Activated T-cell treated with anti-CD3 and anti-CD28 coated beads for 24 hours (primary cell): ENCODE data around the gene FHL2.

Experiments used
- DNase-seq: peaks from one replicate; pipeline ENCODE4 v3.0.0-alpha.2; 2020; ENCODE audit warnings: low read depth

The FHL2 gene

DNA sequence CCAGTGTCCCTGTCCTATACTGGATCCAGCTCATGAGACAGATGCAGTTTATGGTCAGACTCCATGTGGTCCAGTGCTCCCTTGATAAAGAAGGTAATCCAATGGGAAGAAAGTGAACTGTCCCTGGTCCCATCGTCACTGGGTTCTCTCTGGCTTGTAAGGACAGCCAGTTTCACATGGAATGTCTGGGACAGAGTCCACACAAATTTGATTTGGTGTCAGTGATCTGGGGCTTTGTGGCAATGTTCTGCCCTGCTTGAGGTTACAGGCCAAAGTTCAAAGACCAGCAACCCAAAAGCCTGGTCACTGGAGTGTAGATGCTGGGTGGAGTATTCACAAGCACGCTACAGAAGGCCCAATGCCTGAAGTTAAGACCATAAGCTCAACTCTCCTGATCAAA, 22.2 kb upstream of the FHL2 start:
- DNase-seq, result no peak

DNA sequence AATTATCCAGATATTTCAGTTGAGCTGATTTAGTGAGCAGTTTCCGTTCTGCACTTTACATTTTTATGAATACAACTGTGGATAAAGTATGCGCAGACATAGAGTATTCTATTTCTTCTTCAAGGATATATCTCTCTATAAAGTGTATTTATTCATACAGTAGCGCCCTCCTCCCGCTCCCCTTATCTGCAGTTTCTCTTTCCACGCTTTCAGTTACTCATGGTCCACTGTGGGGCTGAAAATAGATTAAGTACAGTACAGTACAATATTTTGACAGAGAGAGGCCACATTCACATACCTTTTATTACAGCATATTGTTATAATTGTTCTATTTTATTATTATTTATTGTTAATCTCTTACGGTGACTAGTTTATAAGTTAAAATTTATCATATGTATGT, 19.7 kb upstream of the FHL2 start:
- no peak for DNase-seq

DNA sequence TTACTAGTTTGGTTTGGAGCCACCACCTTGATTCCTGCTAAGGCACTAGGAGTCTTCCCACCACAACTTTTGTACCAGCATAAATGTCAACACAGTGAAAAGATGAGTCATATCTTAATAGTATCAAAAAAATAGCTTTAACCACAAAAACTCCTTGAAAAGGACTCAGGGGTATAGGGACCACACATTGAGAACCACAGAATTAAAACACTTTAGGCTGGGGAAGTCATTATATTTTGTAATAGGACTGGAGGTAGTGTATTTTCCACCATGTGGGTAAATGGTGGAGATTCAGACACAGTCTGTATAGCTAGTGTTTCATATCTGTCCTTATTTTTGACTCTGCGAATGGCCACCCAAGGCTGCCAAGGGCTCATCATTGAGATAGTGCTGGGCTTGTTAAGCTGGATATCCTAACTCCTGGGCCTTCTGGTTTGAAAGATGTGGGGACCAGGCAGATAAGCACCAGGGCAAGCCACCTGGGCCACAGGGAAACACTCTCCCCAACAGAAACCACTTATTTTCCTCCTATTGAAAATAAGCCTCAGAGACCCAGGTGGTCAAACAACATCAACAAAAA, 19.1 kb upstream of the FHL2 start:
- no peak for DNase-seq

DNA sequence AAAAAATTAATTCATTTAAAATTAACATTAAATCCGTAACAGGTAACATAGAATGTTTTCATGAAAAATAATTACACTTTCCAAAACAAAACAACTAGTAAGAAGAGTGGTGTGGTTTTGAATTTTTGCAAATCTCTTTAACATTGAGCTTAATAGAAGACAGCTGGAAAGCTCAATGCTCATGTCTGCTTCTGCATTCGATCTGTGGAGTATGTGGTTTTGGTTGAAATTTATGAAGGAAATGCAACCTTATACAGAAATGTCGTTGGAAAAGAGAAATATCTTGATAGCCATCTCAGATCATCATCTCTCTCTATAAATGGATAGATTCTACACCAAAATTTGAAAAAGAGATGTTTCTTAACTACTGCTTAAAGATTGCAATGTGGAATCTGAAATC, 17.3 kb upstream of the FHL2 start:
- DNase-seq, result no peak

DNA sequence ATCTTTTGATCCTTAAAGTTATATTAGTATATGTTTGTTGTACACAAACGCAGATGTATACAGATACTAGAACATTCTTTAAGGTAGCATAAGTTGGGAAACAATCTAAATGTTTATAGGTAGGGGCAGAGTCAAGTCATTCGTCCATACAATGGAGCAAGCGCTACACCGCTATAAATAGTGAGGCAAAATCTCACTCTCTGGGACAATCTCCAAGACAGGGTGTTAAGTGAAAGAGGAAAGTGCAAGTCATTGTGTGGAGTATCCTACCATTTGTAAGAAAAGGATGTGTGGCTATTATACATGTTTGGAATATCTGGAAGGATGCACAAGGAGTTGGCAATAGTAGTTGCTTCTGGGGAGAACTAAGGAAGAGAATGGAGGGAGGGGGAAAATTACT, 16.2 kb upstream of the FHL2 start:
- no peak for DNase-seq

DNA sequence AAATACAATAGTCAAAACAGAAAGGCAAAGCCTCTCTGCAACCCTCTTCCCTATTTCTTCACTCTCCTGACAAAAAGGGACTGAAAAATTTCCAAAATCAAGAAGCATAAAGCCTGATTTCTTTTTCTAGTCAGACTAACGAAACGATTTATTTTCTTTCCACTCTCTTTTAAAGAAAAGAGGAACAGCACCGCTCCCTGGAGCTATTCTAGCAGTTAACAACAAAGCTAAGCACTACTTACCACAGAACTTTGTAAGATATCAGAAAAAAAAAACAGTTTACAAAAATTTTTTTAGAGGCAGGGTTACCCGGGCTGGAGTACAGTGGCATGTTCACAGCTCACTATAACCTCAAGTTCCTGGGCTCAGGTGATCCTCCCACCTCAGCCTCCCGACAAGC, 14.4 kb upstream of the FHL2 start:
- no peak for DNase-seq

DNA sequence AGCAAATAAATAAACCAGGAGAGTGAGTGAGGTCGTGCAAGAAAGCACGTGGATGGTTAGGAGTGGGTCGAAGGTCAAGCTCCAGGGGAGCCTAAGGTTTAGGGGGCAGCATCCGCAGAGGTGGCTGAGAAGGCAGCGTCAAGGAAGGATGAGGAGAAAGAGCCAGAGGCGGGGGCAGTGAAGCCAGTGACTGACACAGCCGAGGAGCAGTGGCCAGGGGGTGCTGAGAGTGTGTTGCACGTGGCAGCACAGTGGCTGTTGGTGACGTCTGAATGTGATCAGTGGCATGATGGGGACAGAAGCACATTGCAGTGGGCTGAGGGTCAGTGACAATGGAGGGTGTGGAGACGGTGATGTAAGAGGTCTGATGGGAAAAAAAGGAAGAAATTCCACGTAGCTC, 13.7 kb upstream of the FHL2 start:
- DNase-seq, result no peak

DNA sequence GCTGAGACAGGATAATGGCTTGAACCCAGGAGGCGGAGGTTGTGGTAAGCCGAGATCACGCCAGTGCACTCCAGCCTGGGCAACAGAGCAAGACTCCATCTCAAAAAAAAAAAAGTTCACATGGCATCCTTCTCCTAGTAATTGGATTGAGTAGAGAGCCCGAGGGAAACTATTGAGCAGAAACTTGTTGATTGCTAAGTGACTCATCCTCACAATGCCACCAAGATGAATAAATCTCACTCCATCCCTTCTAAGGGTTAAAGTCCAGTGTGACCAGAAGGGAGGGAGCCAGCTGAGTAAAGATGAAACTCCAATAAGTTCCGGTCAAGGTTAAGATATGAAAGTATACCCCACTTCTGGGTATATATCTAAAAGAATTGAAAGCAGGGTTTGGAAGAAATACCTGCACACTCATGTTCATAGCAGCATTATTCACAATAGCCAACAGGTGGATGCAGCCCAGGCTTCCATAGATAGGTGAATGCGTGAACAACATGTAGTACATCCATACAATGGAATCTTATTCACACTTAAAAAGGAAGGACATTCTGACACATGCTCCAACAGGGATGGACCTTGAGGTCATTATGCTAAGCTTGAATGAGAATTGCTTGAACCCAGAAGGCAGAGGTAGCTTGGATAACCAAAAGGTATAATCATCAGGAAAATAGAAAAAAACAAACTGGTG, 13.0 kb upstream of the FHL2 start:
- DNase-seq, result no peak

DNA sequence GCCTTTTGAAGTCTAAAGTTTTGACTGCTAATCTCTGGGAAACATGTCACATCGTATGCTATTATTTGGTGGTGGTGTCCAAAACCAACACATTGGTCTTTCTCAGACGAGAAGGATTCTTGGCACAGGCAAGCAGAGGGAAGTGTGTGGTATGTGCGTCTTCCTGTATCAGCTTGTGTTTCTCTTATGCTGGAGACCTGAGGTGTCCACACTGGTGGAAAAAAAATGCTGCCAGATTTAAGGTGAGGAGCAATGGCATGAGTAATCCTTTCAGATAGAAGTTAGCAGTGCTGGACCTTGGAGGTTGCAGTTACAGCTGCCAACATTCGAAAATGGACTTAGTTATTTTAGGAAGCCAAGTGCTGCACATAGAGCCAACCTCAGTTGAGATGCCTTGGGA, 11.7 kb upstream of the FHL2 start:
- no peak for DNase-seq

DNA sequence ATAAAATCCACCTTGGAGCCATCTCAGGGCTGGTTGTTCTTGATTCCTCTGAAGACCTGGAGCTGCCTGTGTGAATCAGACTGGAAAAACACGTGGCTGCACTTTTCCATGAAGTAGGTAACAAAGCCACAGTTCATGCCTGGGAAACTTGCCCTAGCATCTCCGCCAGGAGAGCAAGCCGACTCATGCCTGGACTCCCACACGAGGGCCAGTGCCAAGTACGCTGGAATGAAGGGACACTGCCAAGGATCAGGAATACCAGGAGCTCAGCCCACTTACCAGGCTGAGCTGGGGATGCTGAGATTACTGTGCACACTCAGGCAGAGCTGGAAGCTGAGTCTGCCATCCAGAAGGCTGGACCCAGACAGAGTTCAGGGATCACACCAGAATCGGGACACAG, 10.9 kb upstream of the FHL2 start:
- no peak for DNase-seq

DNA sequence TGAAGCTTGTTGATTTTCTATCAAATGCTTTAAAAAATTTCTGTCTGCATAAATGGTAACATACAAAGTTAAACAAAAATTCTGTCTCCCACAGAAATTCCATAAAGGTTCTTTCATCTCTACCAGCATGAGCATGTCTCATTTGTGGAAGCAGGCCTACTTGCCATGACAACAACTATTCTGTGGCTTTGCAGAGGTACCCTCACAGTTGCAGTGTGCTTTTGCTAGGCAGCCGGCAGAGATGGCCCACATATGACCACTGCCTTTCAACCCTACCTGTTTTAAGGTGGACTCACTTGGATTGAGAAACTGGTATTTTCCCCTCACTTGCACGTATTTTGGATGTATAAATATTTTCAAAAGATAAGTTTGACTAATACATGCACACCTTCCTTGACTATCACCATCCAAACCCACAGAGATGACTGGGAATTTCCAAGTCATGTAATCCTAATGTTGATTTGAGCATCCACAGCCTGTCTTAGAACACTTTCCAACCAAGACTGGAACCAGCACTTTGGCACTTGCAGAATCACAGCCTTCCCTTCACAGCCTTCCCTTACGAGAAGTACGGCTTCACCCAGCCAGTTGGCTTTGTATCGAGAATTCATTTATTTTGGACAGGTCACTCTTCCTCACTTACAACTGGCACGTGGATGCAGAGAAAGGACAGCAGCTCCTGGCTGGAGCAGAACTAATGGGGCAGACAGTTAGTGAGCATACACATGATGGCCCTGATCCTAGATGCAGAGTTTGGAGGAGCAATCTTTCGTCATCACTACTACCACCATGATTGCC, 9.3 kb upstream of the FHL2 start:
- DNase-seq, result no peak

DNA sequence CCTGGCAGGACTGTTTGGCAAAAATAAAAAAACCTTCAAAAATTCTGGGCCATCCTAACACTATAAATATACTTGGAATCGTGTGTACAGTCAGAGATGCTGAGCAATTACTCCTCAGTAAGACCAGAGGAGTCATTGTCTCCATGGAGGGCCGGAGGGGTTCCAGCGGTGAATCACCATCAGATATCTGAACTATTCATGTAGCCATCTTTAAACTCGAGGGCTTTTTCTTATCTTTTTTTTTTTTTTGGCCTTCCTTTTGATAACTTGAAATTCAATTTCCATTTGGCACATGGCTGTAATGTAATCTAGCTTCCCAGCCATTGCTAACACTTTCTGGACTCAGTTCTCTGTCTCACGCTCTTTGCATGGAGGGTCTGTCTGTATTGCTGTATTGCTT, 7.4 kb upstream of the FHL2 start:
- DNase-seq, result no peak

DNA sequence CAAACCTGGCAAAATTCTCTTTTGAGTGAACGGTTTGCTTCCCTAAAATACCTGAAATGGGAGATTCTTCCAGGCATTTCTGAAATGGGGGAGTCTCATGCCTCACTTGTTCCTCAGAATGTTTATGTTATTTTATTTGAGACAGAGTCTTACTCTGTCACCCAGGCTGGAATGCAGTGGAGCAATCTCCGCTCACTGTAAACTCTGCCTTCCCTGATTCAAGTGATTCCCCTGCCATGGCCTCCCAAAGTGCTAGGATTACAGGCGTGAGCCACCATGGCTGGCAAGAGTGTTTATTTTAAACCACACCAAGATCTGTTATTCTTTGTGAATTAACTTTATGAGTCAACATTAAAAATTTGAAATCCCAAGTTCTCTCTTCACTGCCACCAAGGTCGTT, 6.4 kb upstream of the FHL2 start:
- DNase-seq, result no peak

DNA sequence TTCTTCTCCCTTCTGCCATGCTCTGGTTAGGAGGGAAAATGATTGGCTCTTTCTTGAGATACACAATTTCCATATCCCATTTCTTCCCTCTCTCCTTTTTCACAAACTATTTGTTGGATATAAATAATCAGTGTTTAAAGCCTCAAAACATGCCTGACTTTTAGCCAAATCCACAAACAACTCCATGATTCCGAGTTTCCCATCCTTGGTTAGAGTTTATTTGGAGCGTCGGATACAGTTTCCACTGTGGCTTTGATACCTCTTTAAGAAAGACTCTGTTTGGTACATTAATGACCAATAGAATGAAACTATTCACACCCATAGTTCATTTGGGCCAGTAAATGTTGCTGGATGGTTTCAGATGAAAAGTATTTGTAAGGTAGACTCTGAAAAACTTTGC, 5.9 kb upstream of the FHL2 start:
- no peak for DNase-seq

DNA sequence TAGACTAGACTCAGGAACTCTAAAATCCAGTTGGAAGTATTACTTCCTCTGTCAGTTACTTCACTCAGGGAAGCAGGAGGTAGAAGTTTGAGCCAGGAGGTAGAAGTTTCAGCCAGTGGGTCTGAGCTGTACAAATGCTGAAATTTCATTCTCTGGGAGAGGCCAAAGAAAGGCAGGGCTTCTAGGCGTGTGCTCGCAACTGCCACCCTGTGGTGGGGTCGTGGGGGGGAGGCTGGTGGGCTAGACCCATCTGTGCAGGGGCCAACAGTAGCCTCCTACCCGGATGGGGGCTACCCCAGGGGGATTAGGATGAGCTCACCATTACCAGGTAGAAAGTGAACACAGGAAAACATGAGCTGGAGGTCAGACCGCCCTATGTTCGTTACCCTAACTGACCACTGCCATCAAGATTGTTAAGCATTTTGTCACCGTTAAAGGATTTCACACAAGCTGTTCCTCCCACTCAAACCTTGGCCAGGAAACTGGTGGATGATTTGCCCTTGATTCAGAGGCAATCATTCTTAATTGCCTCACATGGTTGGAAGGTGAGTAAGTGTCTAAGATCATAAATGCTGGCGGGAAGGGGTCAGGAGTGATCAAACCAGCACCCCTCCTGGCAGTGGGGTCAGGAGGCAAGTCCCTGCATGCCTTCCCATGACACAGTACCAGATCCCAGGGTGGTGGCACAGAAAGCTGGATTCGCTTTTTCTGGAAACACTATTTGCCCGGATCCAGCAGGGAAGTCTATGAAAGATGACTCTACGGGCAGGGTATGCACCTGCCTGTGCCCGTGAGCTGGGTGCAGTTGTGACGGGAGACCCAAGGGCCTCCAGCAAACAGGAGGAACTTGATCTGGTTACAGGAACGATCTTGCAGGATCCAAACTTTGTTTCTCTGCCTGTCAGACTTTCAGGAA, 5.2 kb upstream of the FHL2 start:
- DNase-seq, result no peak

DNA sequence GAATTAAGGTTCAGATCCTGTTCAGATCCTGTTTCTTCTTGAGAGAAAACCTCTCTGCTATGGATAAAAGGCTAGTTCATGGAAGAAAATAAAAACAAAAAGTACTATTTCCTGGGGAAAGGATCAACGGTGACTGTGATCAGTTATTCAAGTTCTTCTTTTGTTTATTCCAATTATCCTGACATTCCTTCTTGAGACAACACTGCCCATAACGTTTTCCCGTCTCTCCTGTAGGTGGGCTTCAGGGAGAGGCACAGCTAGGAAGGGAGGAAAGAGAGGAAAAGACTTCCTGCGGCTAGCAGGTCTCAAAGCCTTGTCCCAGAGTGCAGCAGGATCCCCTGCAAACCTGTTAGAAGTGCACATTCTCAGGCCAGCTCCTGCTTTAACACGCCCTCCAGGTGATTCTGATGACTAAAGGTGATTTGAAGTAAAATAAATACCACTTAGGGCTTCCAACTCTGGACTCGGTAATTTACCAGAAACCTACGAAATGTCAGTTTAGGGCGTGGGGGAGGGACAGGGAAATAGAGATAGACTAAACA, 4.5 kb upstream of the FHL2 start:
- no peak for DNase-seq

DNA sequence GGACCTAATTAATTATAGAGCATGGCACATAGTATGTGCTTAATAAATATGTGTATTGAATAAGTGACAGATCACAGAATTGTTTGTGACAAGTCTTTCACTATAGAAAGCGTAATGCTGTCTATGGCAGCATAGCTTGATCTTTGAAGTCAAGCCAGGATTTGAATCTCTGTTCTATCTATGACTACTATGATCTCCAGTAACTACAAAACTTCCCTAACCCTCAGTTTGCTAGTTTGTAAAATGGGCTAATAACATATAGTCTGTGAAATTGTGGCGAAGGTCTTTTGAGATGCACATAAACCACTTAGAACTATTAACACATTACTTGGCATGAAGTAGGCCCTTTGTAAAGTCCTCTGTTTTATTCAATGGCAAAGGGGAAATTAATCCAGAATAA, 4.0 kb upstream of the FHL2 start:
- DNase-seq, result no peak

DNA sequence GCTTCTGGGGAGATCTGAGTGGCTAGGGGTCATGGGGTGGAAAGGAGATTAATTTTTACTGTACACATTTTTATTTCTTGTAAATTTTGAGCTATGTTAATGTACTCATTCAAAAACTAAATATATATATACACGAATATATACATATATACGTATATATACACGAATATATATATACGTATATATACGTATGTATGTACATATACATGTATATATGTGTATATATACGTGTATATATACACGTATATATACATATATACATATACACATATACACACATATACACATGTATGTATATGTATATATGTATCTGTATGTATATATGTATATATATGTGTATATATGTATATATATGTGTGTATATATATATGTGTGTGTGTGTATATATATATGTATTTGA, 3.0 kb upstream of the FHL2 start:
- DNase-seq, result no peak

DNA sequence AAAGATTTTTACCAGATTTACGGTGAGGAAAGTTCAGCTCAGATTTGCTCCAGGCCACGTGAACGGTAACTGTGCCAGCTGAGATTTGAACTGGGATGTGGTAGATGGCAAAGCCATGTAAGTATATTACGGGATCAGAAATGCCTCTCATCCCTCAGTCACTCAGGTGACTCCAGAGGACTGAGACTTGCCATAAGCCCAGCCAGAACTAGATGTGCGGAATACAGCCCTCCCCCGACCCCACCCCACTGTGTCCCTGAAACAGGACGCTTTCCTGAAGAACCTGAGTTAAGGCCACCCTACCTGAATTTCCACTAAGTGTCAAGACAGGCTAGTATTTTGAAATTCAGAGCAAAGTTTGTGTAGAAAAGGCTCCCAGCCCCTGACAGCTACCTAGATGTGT, 1.3 kb upstream of the FHL2 start:
- no peak for DNase-seq

DNA sequence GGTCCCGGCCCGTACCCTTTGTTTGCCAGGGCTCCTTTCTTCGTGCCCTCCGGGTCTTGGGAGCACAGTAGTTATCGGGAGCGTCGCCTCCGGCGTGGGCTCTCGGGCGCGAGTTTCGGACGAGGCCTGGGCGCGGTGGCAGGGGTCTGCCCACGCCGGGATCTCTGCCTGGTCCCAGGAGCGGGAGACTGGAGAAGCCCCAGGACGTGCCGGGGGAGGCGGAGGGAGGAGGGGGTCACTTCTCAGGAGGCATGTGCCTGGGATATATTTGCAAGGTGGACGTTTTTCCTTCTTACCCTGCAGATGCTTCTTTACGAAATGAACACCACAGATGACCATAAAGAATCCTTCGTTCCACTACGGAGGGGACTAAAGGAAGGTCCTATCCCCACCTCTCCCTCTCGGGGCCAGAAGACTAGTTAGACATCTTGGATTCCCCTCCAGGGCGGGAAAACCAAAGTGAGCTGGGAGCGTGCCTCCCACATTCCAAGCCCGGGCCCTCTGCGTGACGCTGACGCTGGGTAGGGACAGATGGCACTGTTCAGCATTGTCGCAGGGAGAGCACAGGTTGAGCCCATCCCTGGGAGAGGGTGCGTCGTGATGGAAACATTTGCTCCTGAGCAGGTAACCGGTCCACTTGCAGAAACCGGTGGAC, 483 bp upstream of the FHL2 start:
- DNase-seq, result no peak

DNA sequence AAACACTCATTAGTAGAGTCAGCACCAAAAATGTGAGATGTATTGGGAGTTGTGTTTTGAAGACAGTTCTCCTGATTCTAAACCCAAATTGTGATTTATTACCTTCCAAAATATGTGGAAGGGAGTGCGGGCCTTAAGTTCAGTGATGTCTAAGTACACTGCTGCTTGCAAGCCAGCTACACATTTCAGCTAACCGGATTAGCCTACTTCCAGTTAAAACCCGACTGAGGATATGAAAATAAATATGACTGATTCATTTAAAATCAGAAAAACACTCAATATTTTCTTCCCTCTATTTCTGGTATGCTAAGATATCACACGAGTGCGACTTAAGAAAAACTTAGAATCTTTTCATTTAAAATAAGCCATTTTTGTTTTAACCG, 907 bp downstream of the FHL2 start:
- DNase-seq, result no peak
